ENCODE measurements around the gene CCDC187. TPM values are rescaled to one million over a fixed set of nuclear protein-coding genes. Genes with fewer than 3 reads are reported as not detected.

CCDC187 gene
- total and polyA plus RNA-seq, 2 of the 13 experiments (the other 11 are each of a cell fraction or from before 2014, with no cell fraction given), result 0.03 to 0.13 TPM

GRCh38 chr9:136245219-136246150 lies 58.4 kb downstream of the CCDC187 start, which contains the start of gene QSOX2 (continued):
- TF ChIP-seq MXD1 (CRISPR knock-in tag; IDR thresholded peaks at IDR 0.05), result peak; percentile 47; the same call in 1 of the 2 replicates
- no peak for TF ChIP-seq ZNF691 (CRISPR knock-in tag; IDR thresholded peaks at IDR 0.05; ENCODE audit: borderline replicate concordance, low read depth)
- no peak for TF ChIP-seq WIZ (CRISPR knock-in tag; IDR thresholded peaks at IDR 0.05)
- TF ChIP-seq POLR2A (IDR thresholded peaks at IDR 0.05; ENCODE audit: insufficient read depth in 1 of 2, low read depth in 2 of 2, low read length in 2 of 2), result peak in 1 of 2 experiments; percentile 71; a peak in 2 of 4 replicates
- TF ChIP-seq KDM4B (CRISPR knock-in tag; IDR thresholded peaks at IDR 0.05), result no peak
- TF ChIP-seq FOXP1 (IDR thresholded peaks at IDR 0.05), result no peak
- no peak for TF ChIP-seq FOXP1 (CRISPR knock-in tag; IDR thresholded peaks at IDR 0.05)
- no peak for TF ChIP-seq SRY (CRISPR knock-in tag; IDR thresholded peaks at IDR 0.05)
- TF ChIP-seq ZNF777 (CRISPR knock-in tag; IDR thresholded peaks at IDR 0.05), result 0 out of 2 replicates have a peak, but pooled peaks have one; percentile 41
- TF ChIP-seq ZNF776 (CRISPR knock-in tag; IDR thresholded peaks at IDR 0.05), result 0 out of 2 replicates have a peak, but pooled peaks have one; percentile 11
- TF ChIP-seq ARHGAP35 (CRISPR knock-in tag; IDR thresholded peaks at IDR 0.05; ENCODE audit: borderline replicate concordance), result no peak
- TF ChIP-seq GLI4 (CRISPR knock-in tag; IDR thresholded peaks at IDR 0.05; ENCODE audit: borderline replicate concordance), result no peak
- TF ChIP-seq ZNF468 (CRISPR knock-in tag; IDR thresholded peaks at IDR 0.05), result 0 out of 2 replicates have a peak, but pooled peaks have one; percentile 60
- TF ChIP-seq ZNF891 (CRISPR knock-in tag; IDR thresholded peaks at IDR 0.05), result no peak
- TF ChIP-seq ZNF576 (CRISPR knock-in tag; IDR thresholded peaks at IDR 0.05), result no peak
- no peak for TF ChIP-seq ETV6 (CRISPR knock-in tag; conservative IDR thresholded peaks at IDR 0.05)
- no peak for TF ChIP-seq PCBP2 (optimal IDR thresholded peaks at IDR 0.05; ENCODE audit: low read depth, low read length, poor library complexity, severe bottlenecking)
- no peak for TF ChIP-seq KAT2B (IDR thresholded peaks at IDR 0.05; ENCODE audit: borderline replicate concordance, low read depth, low read length)
- no peak for TF ChIP-seq TFAP4 (IDR thresholded peaks at IDR 0.05; ENCODE audit: borderline replicate concordance, low read depth)
- no peak for TF ChIP-seq HNF1B (CRISPR knock-in tag; IDR thresholded peaks at IDR 0.05)
- peak; percentile 9; the same call in 1 of the 2 replicates for TF ChIP-seq TFDP1 (CRISPR knock-in tag; IDR thresholded peaks at IDR 0.05; ENCODE audit: borderline replicate concordance)
- TF ChIP-seq ZNF513 (CRISPR knock-in tag; conservative IDR thresholded peaks at IDR 0.05), result no peak
- TF ChIP-seq ATF7-NPFF (CRISPR knock-in tag; IDR thresholded peaks at IDR 0.05; ENCODE audit: low read depth), result peak; percentile 38; the same call in 1 of the 2 replicates
